ENCODE measurements around the gene CCDC179.

The CCDC179 gene

DNA sequence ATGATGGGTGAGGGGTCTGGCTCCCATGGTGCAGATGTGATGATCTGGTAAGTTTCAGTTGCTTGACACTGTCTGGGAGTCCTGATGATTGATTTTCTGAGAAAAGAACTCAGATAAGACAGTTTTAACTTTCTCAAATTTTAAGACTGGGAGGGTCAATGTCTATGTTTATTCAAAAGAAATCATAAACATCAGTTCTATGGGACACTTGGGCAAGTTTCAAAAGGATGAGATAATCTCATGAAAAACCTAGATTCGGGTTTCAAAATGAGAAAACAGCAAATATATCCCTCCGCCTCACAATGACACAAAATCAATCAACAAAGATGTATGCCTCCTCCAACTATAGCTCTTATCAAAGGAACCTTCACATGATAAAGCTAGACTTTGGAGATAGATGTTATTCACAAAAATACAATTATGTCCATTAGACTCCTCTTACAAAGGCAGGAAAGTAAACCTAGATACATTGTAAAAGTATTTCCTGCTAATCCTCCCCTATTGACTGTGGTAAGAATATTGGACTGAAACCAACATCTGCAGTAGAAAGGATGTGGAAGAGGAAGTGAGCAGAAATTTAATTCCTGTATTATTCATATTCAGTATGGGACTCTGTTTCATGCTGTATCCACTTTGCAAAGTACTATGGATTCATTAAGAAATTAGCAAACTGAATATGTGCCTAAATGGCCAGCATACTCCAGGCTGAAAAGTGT is 52.3 kb downstream of the CCDC179 start:
- Histone ChIP-seq H3K9ac (ENCODE audit: low read length) (no peak overlapping the region), H3K27me3 (ENCODE audit: control insufficient read depth, insufficient read depth, low read length) (no peaks in the 10 kb centered on the region), H3K4me1 (ENCODE audit: control insufficient read depth, insufficient read depth, low read length) (no peaks in the 10 kb centered on the region), H3K4me3 (ENCODE audit: low read depth, low read length) (no peak overlapping the region), H3K27ac (ENCODE audit: low read depth, low read length) (no peak overlapping the region), H3K9me3 (ENCODE audit: control insufficient read depth, insufficient read depth, low read depth, low read length) (peaks cover 5% of the 10 kb centered on the region), H3K36me3 (ENCODE audit: control insufficient read depth, insufficient read depth, low read length) (no peaks in the 10 kb centered on the region)

DNA sequence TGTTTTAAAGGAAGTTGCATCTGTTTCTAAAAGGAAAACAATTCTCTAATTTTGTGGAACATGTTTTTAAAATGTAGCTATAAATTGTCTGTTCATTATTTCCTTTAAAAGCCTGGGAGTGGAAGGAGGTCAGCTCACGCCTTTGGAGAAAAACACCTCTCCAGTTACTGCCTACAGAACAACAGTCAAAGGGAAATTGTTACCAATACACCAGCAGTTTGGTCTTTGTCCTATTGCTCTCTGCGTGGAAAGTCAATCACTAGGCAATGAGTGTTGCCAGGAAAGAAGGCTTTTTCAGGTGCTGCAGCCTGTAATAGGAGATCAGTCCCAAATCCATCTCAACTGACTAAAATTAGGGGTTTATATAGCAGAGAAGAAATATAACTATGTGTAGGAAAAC is 52.9 kb downstream of the CCDC179 start:
- H3K27me3 ChIP-seq (ENCODE audit: control insufficient read depth, insufficient read depth, low read length), result no peaks in the 10 kb centered on the region
- H3K4me1 ChIP-seq (ENCODE audit: control insufficient read depth, insufficient read depth, low read length), result no peaks in the 10 kb centered on the region
- no peaks in the 10 kb centered on the region for H3K36me3 ChIP-seq (ENCODE audit: control insufficient read depth, insufficient read depth, low read length)
- no peak overlapping the region for H3K4me3 ChIP-seq (ENCODE audit: low read depth, low read length)
- H3K9me3 ChIP-seq (ENCODE audit: control insufficient read depth, insufficient read depth, low read depth, low read length), result peaks cover 5% of the 10 kb centered on the region
- H3K27ac ChIP-seq (ENCODE audit: low read depth, low read length), result no peak overlapping the region
- H3K9ac ChIP-seq (ENCODE audit: low read length), result no peak overlapping the region

DNA sequence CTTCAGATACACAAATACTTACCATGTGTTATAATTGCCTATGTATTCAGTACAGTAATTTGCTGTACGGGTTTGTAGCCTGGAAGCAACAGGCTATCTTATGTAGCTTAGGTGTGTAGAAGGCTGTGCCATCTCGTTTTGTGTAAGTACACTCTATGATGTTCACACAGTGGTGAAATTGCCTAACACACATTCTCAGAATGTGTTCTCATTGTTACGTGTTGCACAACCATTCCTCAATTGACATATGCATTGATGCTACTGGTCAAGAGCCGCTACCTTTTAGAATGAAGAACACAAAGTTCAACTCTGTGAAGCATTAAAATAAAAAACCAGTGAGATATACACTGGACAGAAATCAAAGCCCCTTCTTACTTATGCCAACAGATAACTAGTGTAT is 57.4 kb downstream of the CCDC179 start:
- no peak overlapping the region for H3K27ac ChIP-seq (ENCODE audit: low read depth, low read length)
- no peaks in the 10 kb centered on the region for H3K4me1 ChIP-seq (ENCODE audit: control insufficient read depth, insufficient read depth, low read length)
- no peaks in the 10 kb centered on the region for H3K36me3 ChIP-seq (ENCODE audit: control insufficient read depth, insufficient read depth, low read length)
- H3K4me3 ChIP-seq (ENCODE audit: low read depth, low read length), result no peak overlapping the region
- H3K27me3 ChIP-seq (ENCODE audit: control insufficient read depth, insufficient read depth, low read length), result no peaks in the 10 kb centered on the region
- H3K9ac ChIP-seq (ENCODE audit: low read length), result no peak overlapping the region
- H3K9me3 ChIP-seq (ENCODE audit: control insufficient read depth, insufficient read depth, low read depth, low read length), result no peaks in the 10 kb centered on the region

DNA sequence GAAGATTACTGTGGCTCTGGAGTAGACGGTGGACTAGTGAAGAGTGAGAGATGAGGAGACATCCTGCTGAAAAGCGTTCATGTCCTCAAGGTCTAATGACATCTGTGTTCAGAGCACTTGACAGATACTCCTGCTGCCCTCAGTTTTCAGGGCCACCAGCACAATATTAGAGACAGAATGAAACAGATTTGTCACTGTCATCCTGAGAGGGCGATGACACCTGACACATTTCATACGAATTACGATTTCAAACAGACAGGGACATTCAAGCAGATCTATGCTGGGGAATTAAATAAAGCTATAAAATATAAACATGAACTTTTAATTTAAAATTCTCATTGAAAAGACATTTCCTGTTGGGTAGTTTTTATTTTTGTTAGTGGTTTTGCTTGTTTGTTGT is 59.8 kb downstream of the CCDC179 start:
- Histone ChIP-seq H3K36me3 (ENCODE audit: control insufficient read depth, insufficient read depth, low read length) (no peaks in the 10 kb centered on the region), H3K4me3 (ENCODE audit: low read depth, low read length) (no peak overlapping the region), H3K9me3 (ENCODE audit: control insufficient read depth, insufficient read depth, low read depth, low read length) (no peaks in the 10 kb centered on the region), H3K4me1 (ENCODE audit: control insufficient read depth, insufficient read depth, low read length) (no peaks in the 10 kb centered on the region), H3K27me3 (ENCODE audit: control insufficient read depth, insufficient read depth, low read length) (no peaks in the 10 kb centered on the region), H3K9ac (ENCODE audit: low read length) (no peak overlapping the region), H3K27ac (ENCODE audit: low read depth, low read length) (no peak overlapping the region)

DNA sequence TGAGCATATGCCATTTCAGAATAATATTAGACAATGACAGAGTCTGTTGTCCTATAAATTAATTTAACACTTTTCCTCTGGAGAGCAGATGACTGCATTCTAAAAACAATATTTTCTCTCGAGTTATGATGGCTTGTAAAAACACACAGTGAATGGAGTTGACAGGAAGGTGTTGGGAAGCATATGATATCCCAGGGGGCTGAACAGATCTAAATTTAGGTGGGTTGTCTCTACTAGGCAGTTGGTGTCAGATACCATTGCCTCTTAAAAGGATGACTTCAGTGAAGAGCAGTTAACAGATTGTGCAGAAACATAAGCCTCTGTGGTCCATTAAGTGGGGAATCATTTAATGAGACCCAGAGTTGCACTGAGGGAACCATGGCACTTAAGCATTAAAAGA is 61.4 kb downstream of the CCDC179 start:
- Histone ChIP-seq H3K27ac (ENCODE audit: low read depth, low read length) (no peak overlapping the region), H3K9ac (ENCODE audit: low read length) (no peak overlapping the region), H3K4me1 (ENCODE audit: control insufficient read depth, insufficient read depth, low read length) (no peaks in the 10 kb centered on the region), H3K36me3 (ENCODE audit: control insufficient read depth, insufficient read depth, low read length) (no peaks in the 10 kb centered on the region), H3K27me3 (ENCODE audit: control insufficient read depth, insufficient read depth, low read length) (no peaks in the 10 kb centered on the region), H3K9me3 (ENCODE audit: control insufficient read depth, insufficient read depth, low read depth, low read length) (no peaks in the 10 kb centered on the region), H3K4me3 (ENCODE audit: low read depth, low read length) (no peak overlapping the region)

DNA sequence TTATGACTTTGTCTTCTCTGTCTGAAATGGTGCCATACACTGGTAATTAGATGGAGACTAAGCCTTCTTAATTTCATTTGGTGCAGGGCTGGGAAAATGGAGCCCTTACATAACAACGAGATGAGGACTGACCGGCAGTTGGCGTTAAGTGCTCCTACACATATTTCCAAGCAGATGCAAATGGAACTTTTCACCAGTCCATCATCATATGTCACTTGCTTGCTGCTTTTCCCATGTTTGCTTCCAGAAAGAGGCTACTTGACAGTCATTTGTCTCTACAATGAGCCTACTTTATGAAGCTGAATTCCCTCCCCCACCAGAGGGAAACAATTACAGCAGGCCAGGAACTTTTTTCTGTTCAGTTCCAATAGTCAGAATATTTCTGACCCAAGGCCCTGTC is 63.2 kb downstream of the CCDC179 start:
- Histone ChIP-seq H3K9me3 (ENCODE audit: control insufficient read depth, insufficient read depth, low read depth, low read length) (no peaks in the 10 kb centered on the region), H3K27me3 (ENCODE audit: control insufficient read depth, insufficient read depth, low read length) (no peaks in the 10 kb centered on the region)

More for the DNA sequence above, 63.2 kb downstream of the CCDC179 start:
- H3K4me3 ChIP-seq (ENCODE audit: low read depth, low read length), result no peak overlapping the region
- no peak overlapping the region for H3K9ac ChIP-seq (ENCODE audit: low read length)
- no peaks in the 10 kb centered on the region for H3K4me1 ChIP-seq (ENCODE audit: control insufficient read depth, insufficient read depth, low read length)
- H3K27ac ChIP-seq (ENCODE audit: low read depth, low read length), result no peak overlapping the region
- H3K36me3 ChIP-seq (ENCODE audit: control insufficient read depth, insufficient read depth, low read length), result no peaks in the 10 kb centered on the region

Measured in HUES6 (cell line).